CD4-positive, alpha-beta T cell (primary cell): ENCODE results near the gene UNC5B. TPM values are rescaled to one million over a fixed set of nuclear protein-coding genes. Genes with fewer than 3 reads are reported as not detected.

Experiments used
- ATAC-seq: fragments of 200-7000 bp; cut with Tn5 transposase; one replicate; pipeline ENCODE4 v1.10.0; 2022; ENCODE audit warnings: mild to moderate bottlenecking; ENCODE audit not compliant: poor library complexity
- CTCF ChIA-PET: fragments of 350-600 bp; sonication (Branson Sonifier 250); formaldehyde crosslinking; loops from one replicate; lab custom pipeline; 2021; ENCODE audit warnings: antibody characterized with exemption, inconsistent platforms; lab: Charles Lee
- POLR2A ChIA-PET: fragments of 350-600 bp; sonication (Branson Sonifier 250); formaldehyde crosslinking; loops from one replicate; lab custom pipeline; 2021; ENCODE audit warnings: antibody characterized with exemption, inconsistent platforms; lab: Charles Lee
- DNase-seq, 14 experiments: peaks; one replicate each; pipeline ENCODE4 v3.0.0-alpha.2; 2013 to 2020; ENCODE audit warnings: mixed read lengths in 2 of 14
- H3K27ac ChIP-seq, 2 donors: one replicate each; pipeline versions ENCODE4 v1.5.1 to v1.7.0; 2013; ENCODE audit warnings: low read length in 2 of 2, low read depth in 1 of 2, mild to moderate bottlenecking in 1 of 2
- H3K27me3 ChIP-seq, 2 experiments: 1 replicate in 1 of 2; 2 replicates in 1 of 2; pipeline versions ENCODE4 v1.6.1 to v1.7.0; 2013; ENCODE audit warnings: low read length in 2 of 2, control low read depth in 1 of 2, mild to moderate bottlenecking in 1 of 2, moderate library complexity in 1 of 2; ENCODE audit not compliant: insufficient read depth in 2 of 2, control insufficient read depth in 1 of 2
- H3K36me3 ChIP-seq: one replicate; pipeline ENCODE4 v1.6.1; 2013; ENCODE audit warnings: low read length, control low read depth; ENCODE audit not compliant: insufficient read depth
- H3K4me1 ChIP-seq: one replicate; pipeline ENCODE4 v1.6.1; 2013; ENCODE audit warnings: low read length, control low read depth; ENCODE audit not compliant: insufficient read depth
- H3K4me3 ChIP-seq: one replicate; pipeline ENCODE4 v1.5.1; 2013; ENCODE audit warnings: mild to moderate bottlenecking, low read length, moderate library complexity
- H3K9me3 ChIP-seq, 2 experiments: 1 replicate in 1 of 2; 2 replicates in 1 of 2; pipeline versions ENCODE4 v1.6.1 to v1.7.0; 2013; ENCODE audit warnings: low read length in 2 of 2, mild to moderate bottlenecking in 2 of 2, control low read depth in 1 of 2, moderate library complexity in 1 of 2; ENCODE audit not compliant: control insufficient read depth in 1 of 2, insufficient read depth in 1 of 2
- H3K27ac Mint-ChIP-seq: one replicate; pipeline ENCODE4 v1.8.0; 2020; ENCODE audit warnings: mixed read lengths
- H3K27me3 Mint-ChIP-seq: one replicate; pipeline ENCODE4 v1.8.0; 2021; ENCODE audit warnings: mixed read lengths
- H3K36me3 Mint-ChIP-seq: one replicate; pipeline ENCODE4 v1.8.0; 2021; ENCODE audit warnings: low read depth, mixed read lengths
- H3K4me1 Mint-ChIP-seq: one replicate; pipeline ENCODE4 v1.8.0; 2021; ENCODE audit warnings: low read depth, mixed read lengths
- H3K4me3 Mint-ChIP-seq: one replicate; pipeline ENCODE4 v1.8.0; 2020; ENCODE audit warnings: mild to moderate bottlenecking, mixed read lengths
- H3K9me3 Mint-ChIP-seq: one replicate; pipeline ENCODE4 v1.8.0; 2020; ENCODE audit warnings: mixed read lengths
- CTCF ChIP-seq: fragments of 200-600 bp; IDR thresholded peaks from one replicate; pipeline ENCODE4 v1.8.0; 2022; ENCODE audit warnings: antibody characterized with exemption, mild to moderate bottlenecking
- intact Hi-C, 2 experiments: fragments of 100-400 bp; cut with DNase I in 1 of 2; cut with micrococcal nuclease in 1 of 2; formaldehyde crosslinking; loops; one replicate each; pipeline versions ENCODE4 v1.15.1 to v1.9.0; 2023 to 2025; cut with DNase I, micrococcal nuclease
- total RNA-seq, 174 experiments: library from RNA in 2 of 174; stranded (reverse) in 2 of 174; gene quantifications; one replicate each; pipeline ENCODE4 v1.2.3 and lab custom pipeline; 2021 to 2026

The UNC5B gene
- total RNA-seq, 2 experiments from 2014 or later = 0.03 TPM; not detected in 1

- intact Hi-C loops = no loop called here
- ChIA-PET POLR2A (no interaction called here), CTCF (no interaction called here)
- Mint-ChIP-seq H3K27me3 (no peaks in the 10 kb centered on the region), H3K36me3 (peaks cover 32% of the 10 kb centered on the region), H3K4me3 (no peak overlapping the region), H3K9me3 (no peaks in the 10 kb centered on the region), H3K27ac (no peak overlapping the region), H3K4me1 (no peaks in the 10 kb centered on the region)
- TF ChIP-seq CTCF = no peak
- H3K36me3 ChIP-seq = peaks cover 14% of the 10 kb centered on the region
- ATAC-seq (no peak), DNase-seq (no peak)
- no peak overlapping the region for H3K4me3 ChIP-seq
- H3K4me1 ChIP-seq = peaks cover 4% of the 10 kb centered on the region
- H3K27me3 ChIP-seq = no peaks in the 10 kb centered on the region
- H3K27ac ChIP-seq = no peak overlapping the region
- H3K9me3 ChIP-seq = no peaks in the 10 kb centered on the region
Observed at GRCh38 chr10:71348850-71349249, 136.5 kb downstream of the UNC5B start.

GRCh38 chr10:71349406-71349805, 137.0 kb downstream of the UNC5B start:
- Histone ChIP-seq H3K4me3 (no peak overlapping the region), H3K36me3 (peaks cover 14% of the 10 kb centered on the region), H3K4me1 (no peaks in the 10 kb centered on the region), H3K27ac (no peak overlapping the region), H3K9me3 (no peaks in the 10 kb centered on the region), H3K27me3 (no peaks in the 10 kb centered on the region)
- Mint-ChIP-seq H3K27me3 (no peaks in the 10 kb centered on the region), H3K36me3 (peaks cover 38% of the 10 kb centered on the region), H3K9me3 (no peaks in the 10 kb centered on the region), H3K4me3 (no peak overlapping the region), H3K27ac (no peak overlapping the region), H3K4me1 (no peaks in the 10 kb centered on the region)
- no peak for TF ChIP-seq CTCF
- CTCF ChIA-PET = no interaction called here
- DNase-seq (no peak), ATAC-seq (no peak)
- POLR2A ChIA-PET = no interaction called here
- intact Hi-C loops = no loop called here

GRCh38 chr10:71351087-71351486, 138.7 kb downstream of the UNC5B start:
- DNase-seq = no peak
- no peaks in the 10 kb centered on the region for H3K4me1 Mint-ChIP-seq
- ChIA-PET POLR2A (no interaction called here), CTCF (no interaction called here)
- H3K27me3 Mint-ChIP-seq = no peaks in the 10 kb centered on the region
- Histone ChIP-seq H3K4me3 (no peak overlapping the region), H3K27ac (no peak overlapping the region), H3K9me3 (no peaks in the 10 kb centered on the region), H3K36me3 (peaks cover 18% of the 10 kb centered on the region), H3K27me3 (no peaks in the 10 kb centered on the region), H3K4me1 (no peaks in the 10 kb centered on the region)
- intact Hi-C loops = no loop called here
- no peaks in the 10 kb centered on the region for H3K9me3 Mint-ChIP-seq
- ATAC-seq = no peak
- H3K27ac Mint-ChIP-seq = no peak overlapping the region
- no peak overlapping the region for H3K4me3 Mint-ChIP-seq
- no peak for TF ChIP-seq CTCF
- H3K36me3 Mint-ChIP-seq = peaks cover 50% of the 10 kb centered on the region
